Mucosa of rectum (tissue), 2 donors: ENCODE data around the gene WNT7B.

Experiments used
- H3K27ac ChIP-seq, 2 donors: one replicate each; pipeline ENCODE4 v1.7.0; 2013; ENCODE audit warnings: inconsistent platforms in 2 of 2, low read depth in 2 of 2, low read length in 2 of 2
- H3K27me3 ChIP-seq, 2 donors: one replicate each; pipeline ENCODE4 v1.7.0; 2013; ENCODE audit warnings: low read length in 2 of 2; ENCODE audit not compliant: control insufficient read depth in 2 of 2, insufficient read depth in 2 of 2
- H3K36me3 ChIP-seq, 2 donors: one replicate each; pipeline ENCODE4 v1.7.0; 2013; ENCODE audit warnings: low read length in 2 of 2; ENCODE audit not compliant: control insufficient read depth in 2 of 2, insufficient read depth in 2 of 2
- H3K4me1 ChIP-seq, 2 donors: one replicate each; pipeline ENCODE4 v1.7.0; 2013; ENCODE audit warnings: low read length in 2 of 2, mild to moderate bottlenecking in 1 of 2; ENCODE audit not compliant: control insufficient read depth in 2 of 2, insufficient read depth in 2 of 2
- H3K4me3 ChIP-seq, 2 donors: one replicate each; pipeline ENCODE4 v1.7.0; 2013; ENCODE audit warnings: low read length in 2 of 2
- H3K9ac ChIP-seq, 2 donors: one replicate each; pipeline ENCODE4 v1.7.0; 2013; ENCODE audit warnings: low read length in 2 of 2, low read depth in 1 of 2, mild to moderate bottlenecking in 1 of 2
- H3K9me3 ChIP-seq, 2 donors: one replicate each; pipeline ENCODE4 v1.7.0; 2013; ENCODE audit warnings: low read length in 2 of 2; ENCODE audit not compliant: control insufficient read depth in 2 of 2
- donor health status: healthy.
- donor health status: Normal muscosa, but diverticular disease.

WNT7B gene

DNA sequence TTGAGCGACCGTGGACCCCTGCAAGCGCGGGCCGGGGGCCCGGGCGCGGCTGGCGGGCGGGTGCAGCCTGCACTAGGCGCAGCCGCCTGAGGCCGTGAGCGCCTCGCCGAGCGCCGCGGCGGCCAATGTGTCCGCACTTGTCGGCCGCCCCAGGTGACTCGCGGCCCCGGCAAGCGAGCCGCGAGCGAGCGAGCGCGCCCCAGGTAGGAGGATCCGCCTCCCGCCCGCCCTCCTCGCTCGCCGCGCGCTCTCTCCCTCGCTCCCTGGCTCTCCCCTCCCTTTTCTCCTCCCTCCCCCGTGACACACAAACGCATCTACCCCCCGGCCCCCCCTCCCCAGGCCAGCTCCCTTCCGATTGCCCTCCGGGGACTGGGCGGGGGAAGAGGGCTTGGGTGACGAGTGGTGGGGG is at the start of gene WNT7B:
Gene WNT7B (minus strand): TSS at position 160 of the 409 bp plus-strand sequence. CDS start 408 bp downstream, outside the sequence.
- H3K27me3 ChIP-seq = peaks cover 36 to 44% of the 10 kb centered on the region in 2 donors
- H3K4me1 ChIP-seq = peaks cover 8 to 13% of the 10 kb centered on the region in 2 donors
- H3K27ac ChIP-seq = no peak within 1 kb of the TSS
- peak within 1 kb of the TSS in 1 of 2 donors; percentile 20 for H3K4me3 ChIP-seq
- no peak within 1 kb of the TSS for H3K9ac ChIP-seq
- no peaks in the 10 kb centered on the region for H3K36me3 ChIP-seq
- no peaks in the 10 kb centered on the region for H3K9me3 ChIP-seq

DNA sequence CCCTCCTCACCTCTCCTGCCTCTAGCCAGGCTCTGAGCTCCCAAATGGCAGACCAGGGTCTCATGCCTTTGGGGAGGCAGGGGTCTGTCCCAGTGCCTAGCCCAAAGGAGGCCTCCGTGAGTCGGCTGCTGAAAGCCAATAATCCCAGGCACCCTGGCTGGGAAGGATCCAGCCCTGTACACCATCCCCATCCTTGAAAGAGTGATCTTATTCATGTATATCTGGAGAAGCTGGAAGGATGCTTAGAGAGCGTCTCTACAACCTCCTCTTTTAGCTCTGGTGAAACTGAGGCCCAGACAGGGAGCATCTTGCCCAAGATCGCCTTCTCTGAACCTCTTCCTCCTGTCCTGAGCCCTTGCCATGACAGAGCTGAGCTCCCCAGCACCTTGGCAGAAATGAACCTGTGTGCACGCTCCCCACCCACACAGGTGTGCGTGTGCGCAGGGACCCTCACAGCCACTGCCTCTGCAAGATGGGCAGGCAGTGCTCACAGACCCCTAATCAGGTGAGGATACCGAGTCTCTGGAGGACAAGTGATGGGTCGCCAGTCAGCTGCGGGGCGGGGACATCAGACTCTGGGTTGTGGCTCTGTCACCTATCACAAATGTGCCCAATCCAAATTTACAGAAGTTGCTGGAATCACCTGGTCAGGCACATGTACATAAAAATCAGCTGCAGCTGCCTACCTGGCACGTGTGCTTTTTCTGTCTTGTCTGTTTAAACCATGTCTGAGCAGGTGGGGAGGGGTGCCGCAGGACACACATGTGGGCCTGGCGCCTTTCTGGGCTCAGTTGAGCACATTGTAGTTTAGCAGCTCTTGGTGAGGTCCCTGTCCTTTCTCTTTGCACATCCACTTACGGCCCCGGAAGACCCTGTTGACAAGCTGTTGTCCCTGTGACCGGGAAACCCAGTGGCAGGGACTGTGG is 49.3 kb upstream of the WNT7B start:
- no peaks in the 10 kb centered on the region for H3K9me3 ChIP-seq
- H3K9ac ChIP-seq = peak overlapping the region in 1 of 2 donors; percentile 75
- H3K27me3 ChIP-seq = peaks cover 0 to 7% of the 10 kb centered on the region in 2 donors
- H3K4me1 ChIP-seq = peaks cover 7 to 11% of the 10 kb centered on the region in 2 donors
- H3K36me3 ChIP-seq = no peaks in the 10 kb centered on the region
- no peak overlapping the region for H3K27ac ChIP-seq
- H3K4me3 ChIP-seq = no peak overlapping the region

DNA sequence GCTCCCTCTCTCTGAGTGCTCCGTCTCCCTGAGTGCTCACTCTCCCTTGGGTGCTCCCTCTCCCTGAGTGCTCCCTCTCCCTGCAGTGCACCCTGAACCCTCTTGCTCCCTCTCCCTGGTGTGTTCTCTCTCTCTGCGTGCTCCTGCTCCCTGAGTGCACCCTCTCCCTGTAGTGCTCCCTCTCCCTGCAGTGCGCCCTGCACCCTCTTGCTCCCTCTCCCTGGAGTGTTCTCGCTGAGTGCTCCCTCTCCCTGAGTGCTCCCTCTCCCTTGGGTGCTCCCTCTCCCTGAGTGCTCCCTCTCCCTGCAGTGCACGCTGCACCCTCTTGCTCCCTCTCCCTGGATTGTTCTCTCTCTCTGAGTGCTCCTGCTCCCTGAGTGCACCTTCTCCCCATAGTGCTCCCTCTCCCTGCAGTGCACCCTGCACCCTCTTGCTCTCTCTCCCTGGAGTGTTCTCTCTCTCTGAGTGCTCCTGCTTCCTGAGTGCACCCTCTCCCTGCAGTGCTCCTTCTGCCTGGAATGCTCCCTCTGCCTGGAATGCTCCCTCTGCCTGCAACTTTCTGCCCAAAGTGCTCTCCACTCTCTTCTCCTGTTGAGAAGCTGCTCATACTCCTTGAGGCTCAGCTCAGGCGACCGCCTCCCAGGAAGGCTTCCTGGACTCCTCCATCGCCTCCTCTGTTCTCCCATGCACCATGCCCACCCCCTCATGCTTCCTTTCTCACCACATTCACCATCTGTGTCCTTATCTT is 48.4 kb upstream of the WNT7B start:
- H3K4me1 ChIP-seq = peaks cover 7 to 11% of the 10 kb centered on the region in 2 donors

DNA sequence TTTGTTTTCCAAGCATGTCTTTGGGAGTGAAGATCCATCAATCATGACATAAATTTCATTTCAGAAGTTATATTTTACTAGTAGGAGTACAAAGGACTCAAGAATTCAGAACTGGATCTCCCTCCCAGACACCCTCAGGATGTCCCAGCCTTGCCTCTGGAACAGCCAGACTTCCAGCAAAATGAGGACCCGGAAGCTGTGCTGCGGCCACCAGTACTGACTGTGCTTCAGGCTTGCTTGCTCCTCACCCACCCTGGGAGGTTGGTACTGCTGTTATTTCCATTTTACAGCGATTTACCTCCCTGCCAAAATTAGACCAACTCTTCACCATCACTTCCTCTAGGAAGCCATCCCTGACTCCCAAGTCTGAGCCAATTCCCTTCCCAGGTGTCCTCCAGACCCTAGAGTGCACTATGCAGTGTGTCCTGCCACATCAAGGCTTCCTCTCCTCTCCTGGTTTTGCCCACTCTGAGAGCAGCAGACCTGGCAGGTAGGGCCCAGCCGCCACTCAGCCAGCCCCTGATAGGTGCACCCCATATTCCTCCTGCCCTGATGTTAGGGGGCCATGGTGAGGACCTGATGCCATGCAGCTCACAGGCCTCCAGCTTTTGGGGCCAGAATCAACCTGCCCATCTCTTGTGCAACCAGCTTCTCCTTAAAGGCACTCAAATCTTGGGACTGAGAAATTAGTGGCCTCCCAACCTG is 47.3 kb upstream of the WNT7B start:
- H3K4me3 ChIP-seq = no peak overlapping the region
- no peak overlapping the region for H3K9ac ChIP-seq
- no peak overlapping the region for H3K27ac ChIP-seq
- H3K4me1 ChIP-seq = peaks cover 7 to 11% of the 10 kb centered on the region in 2 donors
- H3K9me3 ChIP-seq = no peaks in the 10 kb centered on the region
- H3K36me3 ChIP-seq = no peaks in the 10 kb centered on the region
- H3K27me3 ChIP-seq = peaks cover 0 to 7% of the 10 kb centered on the region in 2 donors

More for the DNA sequence above, 48.4 kb upstream of the WNT7B start:
- Histone ChIP-seq H3K9me3 (no peaks in the 10 kb centered on the region), H3K36me3 (no peaks in the 10 kb centered on the region), H3K27me3 (peaks cover 0 to 7% of the 10 kb centered on the region in 2 donors), H3K27ac (no peak overlapping the region), H3K4me3 (no peak overlapping the region), H3K9ac (no peak overlapping the region)

DNA sequence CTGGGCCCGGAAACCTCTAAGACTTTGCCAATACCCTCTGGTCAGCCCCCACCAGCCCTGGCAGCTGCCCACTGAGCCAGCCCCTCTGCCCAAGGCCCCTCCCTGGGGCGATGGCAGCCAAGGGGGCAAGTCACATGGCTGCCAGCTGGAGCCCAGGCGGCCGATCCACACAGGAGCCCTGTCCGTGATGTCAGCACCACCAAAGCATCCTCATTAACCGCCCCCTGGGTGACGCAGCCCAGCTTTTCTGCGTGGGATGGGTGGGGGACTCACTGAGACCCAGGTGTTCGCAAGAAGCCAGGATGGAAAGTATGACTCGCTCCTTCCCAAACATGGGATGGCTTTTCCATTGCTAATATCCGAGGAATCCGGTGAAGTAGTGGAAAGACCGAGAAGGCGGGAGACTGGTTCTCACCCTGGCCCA is 46.6 kb upstream of the WNT7B start:
- no peak overlapping the region for H3K9ac ChIP-seq
- H3K27me3 ChIP-seq = peaks cover 0 to 7% of the 10 kb centered on the region in 2 donors
- H3K36me3 ChIP-seq = no peaks in the 10 kb centered on the region
- H3K4me1 ChIP-seq = peaks cover 7 to 11% of the 10 kb centered on the region in 2 donors
- H3K4me3 ChIP-seq = no peak overlapping the region
- H3K27ac ChIP-seq = no peak overlapping the region
- H3K9me3 ChIP-seq = no peaks in the 10 kb centered on the region

DNA sequence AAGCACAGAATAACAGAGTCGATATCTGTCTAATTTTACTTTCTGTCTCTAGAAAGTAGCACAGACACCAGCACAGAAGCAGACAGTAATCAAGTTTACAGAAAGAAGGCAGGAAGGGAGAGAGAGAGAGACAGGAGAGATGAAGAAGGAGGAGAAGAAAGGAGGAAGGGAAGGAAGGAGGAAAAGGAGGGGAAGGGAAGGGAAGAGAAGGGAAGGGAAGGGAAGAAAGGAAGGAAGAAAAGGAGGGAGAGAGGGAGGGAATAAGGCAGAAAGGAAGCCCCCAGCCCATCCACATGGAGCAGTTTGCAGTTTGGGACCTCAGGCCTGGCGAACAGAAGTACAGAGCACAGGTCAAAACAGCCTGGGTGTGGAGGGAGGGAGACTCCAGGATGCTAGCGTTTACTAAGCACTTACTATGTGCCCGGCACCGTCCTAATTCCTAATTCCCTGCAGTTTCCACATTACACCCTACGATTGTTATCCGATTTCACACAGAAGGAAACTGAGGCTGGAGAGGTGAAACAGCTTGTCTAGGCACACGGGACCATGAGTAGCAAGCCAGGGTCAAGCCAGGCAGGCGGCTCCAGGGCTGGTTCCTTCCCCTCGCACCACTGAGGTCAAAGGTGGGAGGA is 46.0 kb upstream of the WNT7B start:
- no peak overlapping the region for H3K27ac ChIP-seq
- peaks cover 7 to 11% of the 10 kb centered on the region in 2 donors for H3K4me1 ChIP-seq
- no peaks in the 10 kb centered on the region for H3K36me3 ChIP-seq
- H3K9me3 ChIP-seq = no peaks in the 10 kb centered on the region
- no peak overlapping the region for H3K4me3 ChIP-seq
- no peak overlapping the region for H3K9ac ChIP-seq
- H3K27me3 ChIP-seq = peaks cover 0 to 7% of the 10 kb centered on the region in 2 donors

DNA sequence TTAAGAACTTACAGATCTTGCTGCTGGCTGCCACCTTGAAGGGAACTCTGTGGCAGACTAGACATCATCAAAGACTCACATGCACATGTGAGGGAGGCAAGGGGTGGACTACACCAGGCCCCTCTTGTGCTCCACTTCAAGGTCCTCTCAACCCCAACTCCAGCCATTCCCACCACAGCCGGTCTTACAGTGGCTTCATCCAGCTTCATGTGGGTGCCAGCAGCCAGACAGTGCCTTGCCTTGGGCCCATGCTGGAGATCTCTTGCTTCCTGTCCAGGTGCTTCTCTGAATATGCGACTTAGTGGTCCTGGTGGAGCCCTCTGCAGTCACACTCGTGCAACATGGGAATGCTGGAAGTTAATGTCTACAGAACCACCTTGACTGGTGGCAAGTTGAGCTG is 44.6 kb upstream of the WNT7B start:
- H3K27me3 ChIP-seq = peaks cover 0 to 7% of the 10 kb centered on the region in 2 donors
- no peaks in the 10 kb centered on the region for H3K36me3 ChIP-seq
- H3K4me1 ChIP-seq = peaks cover under 1% of the 10 kb centered on the region in 2 donors
- no peak overlapping the region for H3K4me3 ChIP-seq
- H3K9me3 ChIP-seq = no peaks in the 10 kb centered on the region
- no peak overlapping the region for H3K9ac ChIP-seq
- H3K27ac ChIP-seq = no peak overlapping the region

DNA sequence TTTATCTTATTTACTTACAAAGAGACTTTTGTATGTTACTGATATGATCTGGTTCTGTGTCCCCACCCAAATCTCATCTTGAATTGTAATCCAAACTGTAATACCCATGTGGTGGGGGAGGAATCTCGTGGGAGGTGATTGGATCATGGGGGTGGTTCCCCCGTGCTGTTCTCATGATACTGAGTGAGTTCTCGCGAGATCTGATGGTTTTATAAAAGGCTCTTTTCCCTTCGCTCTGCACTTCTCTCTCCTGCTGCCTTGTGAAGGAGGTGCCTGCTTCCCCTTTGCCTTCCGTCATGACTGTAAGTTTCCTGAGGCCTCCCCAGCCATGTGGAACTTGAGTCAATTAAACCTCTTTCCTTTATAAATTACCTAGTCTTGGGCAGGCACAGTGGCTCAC is 42.4 kb upstream of the WNT7B start:
- H3K4me1 ChIP-seq = no peaks in the 10 kb centered on the region
- H3K27me3 ChIP-seq = no peaks in the 10 kb centered on the region
- no peak overlapping the region for H3K27ac ChIP-seq
- no peak overlapping the region for H3K4me3 ChIP-seq
- no peaks in the 10 kb centered on the region for H3K36me3 ChIP-seq
- no peaks in the 10 kb centered on the region for H3K9me3 ChIP-seq
- no peak overlapping the region for H3K9ac ChIP-seq

DNA sequence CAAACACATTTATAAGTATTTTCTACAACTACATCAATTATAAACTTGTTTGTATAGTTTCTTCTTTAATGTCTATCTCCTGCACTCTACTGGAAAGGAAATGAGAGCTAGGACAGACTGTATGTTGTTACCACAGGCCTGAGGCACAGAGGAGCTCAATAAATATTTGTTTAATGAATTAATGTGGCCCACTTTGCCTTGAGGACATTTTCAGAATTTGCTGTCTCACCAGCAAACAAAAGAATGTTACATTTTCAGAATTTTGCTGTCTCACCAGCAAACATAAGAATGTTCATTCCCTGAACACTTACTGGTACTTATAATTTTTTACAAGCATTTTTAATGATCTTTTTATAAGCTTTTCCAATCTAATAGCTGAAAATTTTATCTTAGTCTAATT is 41.9 kb upstream of the WNT7B start:
- no peak overlapping the region for H3K4me3 ChIP-seq
- H3K27me3 ChIP-seq = no peaks in the 10 kb centered on the region
- no peaks in the 10 kb centered on the region for H3K4me1 ChIP-seq
- no peaks in the 10 kb centered on the region for H3K9me3 ChIP-seq
- no peak overlapping the region for H3K9ac ChIP-seq
- no peak overlapping the region for H3K27ac ChIP-seq
- H3K36me3 ChIP-seq = no peaks in the 10 kb centered on the region
